A549 (cell line): Measurements from ENCODE around the gene ABHD11. TPM values are rescaled to one million over a fixed set of nuclear protein-coding genes. Genes with fewer than 3 reads are reported as not detected.
A peak's percentile ranks its signal among the peaks of the same experiment; 100 is the strongest.

ENCODE experiments used
- BHLHE40 ChIP-seq: IDR thresholded peaks from 2 replicates; pipeline ENCODE4 v1.6.1; 2012; ENCODE audit warnings: low read depth, low read length, inconsistent platforms
- CBX8 ChIP-seq: fragments of 200-600 bp; sonication (generic); IDR thresholded peaks from 2 replicates; pipeline ENCODE4 v1.6.1; 2016
- CHD2 ChIP-seq: fragments of 150-350 bp; IDR thresholded peaks from 2 replicates; pipeline ENCODE4 v1.6.1; 2014; ENCODE audit warnings: low read length; ENCODE audit not compliant: partially characterized antibody
- CHD4 ChIP-seq: fragments of 200-600 bp; sonication (generic); IDR thresholded peaks from 2 replicates; pipeline ENCODE4 v1.6.1; 2016; ENCODE audit warnings: antibody characterized with exemption, mild to moderate bottlenecking, borderline replicate concordance
- FOSL2 ChIP-seq, 2 experiments: fragments of 450-650 bp in 1 of 2; fragments of >200 bp in 1 of 2; sonication (Bioruptor Twin) in 1 of 2; formaldehyde crosslinking; IDR thresholded peaks; 2 replicates each; pipeline versions ENCODE4 v1.5.0 to v1.6.1; 2016 to 2020; ENCODE audit warnings: mild to moderate bottlenecking in 1 of 2, moderate library complexity in 1 of 2
- FOXS1 ChIP-seq: fragments of 250-450 bp; sonication (Bioruptor Pico); IDR thresholded peaks from 2 replicates; pipeline ENCODE4 v1.5.0; 2020; ENCODE audit warnings: mild to moderate bottlenecking, moderate library complexity
- GATA3 ChIP-seq: IDR thresholded peaks from 2 replicates; pipeline ENCODE4 v1.6.1; 2012; ENCODE audit warnings: borderline replicate concordance
- HEYL ChIP-seq: fragments of 250-450 bp; sonication (Bioruptor Pico); IDR thresholded peaks from 2 replicates; pipeline ENCODE4 v1.8.0; 2021; ENCODE audit warnings: mild to moderate bottlenecking, moderate library complexity
- HOXA7 ChIP-seq: fragments of 250-450 bp; sonication (Bioruptor Pico); IDR thresholded peaks from 2 replicates; pipeline ENCODE4 v1.5.0; 2020; ENCODE audit warnings: mild to moderate bottlenecking, moderate library complexity
- HOXB13 ChIP-seq: fragments of 250-450 bp; sonication (Bioruptor Pico); IDR thresholded peaks from 2 replicates; pipeline ENCODE4 v1.5.0; 2020; ENCODE audit warnings: low read depth, mild to moderate bottlenecking, moderate library complexity
- JUN ChIP-seq, 2 experiments: fragments of >200 bp; sonication (Bioruptor Twin); formaldehyde crosslinking; IDR thresholded peaks; 2 replicates in 1 of 2; 3 replicates in 1 of 2; pipeline ENCODE4 v1.6.1; 2016 to 2017
- JUNB ChIP-seq: fragments of >200 bp; sonication (Bioruptor Twin); formaldehyde crosslinking; IDR thresholded peaks from 2 replicates; pipeline ENCODE4 v1.6.1; 2016
- KDM1A ChIP-seq: fragments of 200-600 bp; sonication (generic); IDR thresholded peaks from 2 replicates; pipeline ENCODE4 v1.6.1; 2016; ENCODE audit warnings: low read depth, mild to moderate bottlenecking
- MYC ChIP-seq: IDR thresholded peaks from 2 replicates; pipeline ENCODE4 v1.6.1; 2012; ENCODE audit warnings: mild to moderate bottlenecking, inconsistent platforms, low read length, improper control_type of control experiment, borderline replicate concordance
- NFE2L2 ChIP-seq: fragments of 150-350 bp; conservative IDR thresholded peaks from 2 replicates; pipeline ENCODE4 v1.6.1; 2014; ENCODE audit warnings: low read length
- NPAS2 ChIP-seq: fragments of 250-450 bp; sonication (Bioruptor Pico); IDR thresholded peaks from 2 replicates; pipeline ENCODE4 v1.8.0; 2022; ENCODE audit warnings: mild to moderate bottlenecking, moderate library complexity, borderline replicate concordance
- NR3C1 ChIP-seq: fragments of >200 bp; sonication (Bioruptor Twin); formaldehyde crosslinking; IDR thresholded peaks from 3 replicates; pipeline ENCODE4 v1.6.1; 2017
- PHF8 ChIP-seq: fragments of 200-600 bp; sonication (generic); IDR thresholded peaks from 2 replicates; pipeline ENCODE4 v1.6.1; 2016; ENCODE audit warnings: low read depth, mild to moderate bottlenecking, antibody characterized with exemption, moderate library complexity, borderline replicate concordance
- POLR2A ChIP-seq: IDR thresholded peaks from 2 replicates; pipeline ENCODE4 v1.6.1; 2012; ENCODE audit warnings: mild to moderate bottlenecking, low read length
- POLR2AphosphoS2 ChIP-seq: conservative IDR thresholded peaks from 2 replicates; pipeline ENCODE4 v1.6.1; 2012; ENCODE audit warnings: low read length, improper control_type of control experiment, inconsistent platforms
- RAD21 ChIP-seq, 2 experiments: fragments of >200 bp in 1 of 2; sonication (Bioruptor Twin) in 1 of 2; formaldehyde crosslinking in 1 of 2; IDR thresholded peaks in 1 of 2; conservative IDR thresholded peaks in 1 of 2; 2 replicates in 1 of 2; 3 replicates in 1 of 2; pipeline ENCODE4 v1.6.1; 2012 to 2018; ENCODE audit warnings: inconsistent platforms in 1 of 2
- RARB ChIP-seq: fragments of 250-450 bp; sonication (Bioruptor Pico); IDR thresholded peaks from 2 replicates; pipeline ENCODE4 v1.8.0; 2021; ENCODE audit warnings: mild to moderate bottlenecking, moderate library complexity
- RNF2 ChIP-seq: fragments of 200-600 bp; sonication (generic); IDR thresholded peaks from 2 replicates; pipeline ENCODE4 v1.6.1; 2016; ENCODE audit warnings: low read depth, mild to moderate bottlenecking, antibody characterized with exemption, moderate library complexity, borderline replicate concordance
- SMC3 ChIP-seq: fragments of >200 bp; sonication (Bioruptor Twin); formaldehyde crosslinking; IDR thresholded peaks from 3 replicates; pipeline ENCODE4 v1.6.1; 2018; ENCODE audit warnings: inconsistent platforms
- SREBF2 ChIP-seq: fragments of 450-650 bp; IDR thresholded peaks from 2 replicates; pipeline ENCODE4 v1.6.1; 2014; ENCODE audit warnings: mild to moderate bottlenecking, moderate library complexity
- TFCP2L1 ChIP-seq: fragments of 250-450 bp; sonication (Bioruptor Pico); IDR thresholded peaks from 2 replicates; pipeline ENCODE4 v1.5.0; 2021; ENCODE audit warnings: mild to moderate bottlenecking
- ZFP36 ChIP-seq: fragments of 450-650 bp; IDR thresholded peaks from 2 replicates; pipeline ENCODE4 v1.6.1; 2014; ENCODE audit warnings: borderline replicate concordance; ENCODE audit not compliant: partially characterized antibody
- polyA plus RNA-seq, 4 experiments: library from polyadenylated mRNA; depleted of rRNA in 3 of 4; stranded (reverse); fragments of >200 nt; fragmentation: RNase III in 1 of 4; extraction: RNeasy Plus Mini Kit Qiagen cat#74134 plus additional on column Dnase treatment in 1 of 4; gene quantifications; 2 replicates in 3 of 4; 3 replicates in 1 of 4; pipeline ENCODE4 v1.2.3, GENCODE V29; 2011 to 2017
- TF ChIP-seq, protein P1 (sequence below): IDR thresholded peaks from 2 replicates; pipeline ENCODE4 v1.6.1; 2012
- TF ChIP-seq, protein P2 (sequence below): fragments of 450-650 bp; IDR thresholded peaks from 2 replicates; pipeline ENCODE4 v1.6.1; 2014; ENCODE audit warnings: antibody characterized with exemption
- TF ChIP-seq, protein P3 (sequence below): fragments of 250-450 bp; sonication (Bioruptor Pico); IDR thresholded peaks from 2 replicates; pipeline ENCODE4 v1.5.0; 2021; ENCODE audit warnings: mild to moderate bottlenecking, moderate library complexity, borderline replicate concordance
- TF ChIP-seq, protein P4 (sequence below): fragments of >200 bp; sonication (Bioruptor Twin); formaldehyde crosslinking; IDR thresholded peaks from 2 replicates; pipeline ENCODE4 v1.6.1; 2016
- TF ChIP-seq, protein P5 (sequence below): fragments of >200 bp; sonication (Bioruptor Twin); formaldehyde crosslinking; IDR thresholded peaks from 3 replicates; pipeline ENCODE4 v1.6.1; 2016
- TF ChIP-seq, protein P6 (sequence below): fragments of >200 bp; sonication (Bioruptor Twin); formaldehyde crosslinking; IDR thresholded peaks from 3 replicates; pipeline ENCODE4 v1.5.1; 2016
- TF ChIP-seq, protein P7 (sequence below): fragments of 200-600 bp; sonication (generic); IDR thresholded peaks from 2 replicates; pipeline ENCODE4 v1.6.1; 2016; ENCODE audit warnings: antibody characterized with exemption, mild to moderate bottlenecking, moderate library complexity

The ABHD11 gene
- polyA plus RNA-seq, 2 of the 4 experiments (the other 2 are of a cell fraction) = 8.1 to 15.1 TPM

DNA sequence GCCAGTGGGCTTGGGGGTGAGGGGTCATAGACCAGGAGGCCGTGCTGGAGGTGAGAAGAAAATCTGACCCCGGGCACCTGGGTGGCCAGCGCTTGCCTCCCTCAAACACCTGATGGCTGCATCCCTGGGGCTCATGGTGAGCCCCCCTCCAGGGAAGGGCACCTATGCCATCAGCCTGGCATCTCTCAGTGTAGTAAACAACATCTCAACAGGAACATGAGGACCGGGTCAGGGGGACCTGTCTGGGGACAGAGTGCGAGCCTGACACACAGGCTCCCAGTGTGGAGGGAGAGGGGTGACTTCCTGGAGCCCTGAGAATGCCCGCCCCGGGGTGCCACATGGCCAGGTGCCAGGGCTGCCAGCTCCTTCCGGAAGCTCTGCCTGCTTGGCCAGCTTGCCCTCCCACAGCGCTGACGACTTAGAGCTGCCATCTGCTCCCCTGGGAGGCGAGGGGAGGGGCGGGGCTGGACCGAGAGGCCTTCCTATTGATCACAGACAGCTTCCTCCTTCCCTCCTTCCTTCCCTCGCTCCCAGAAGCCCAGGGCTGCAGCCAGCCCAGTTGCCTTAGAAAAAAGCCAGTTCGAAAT is 31.5 kb downstream of the ABHD11 start (continued):
- TF ChIP-seq, protein P1, sequence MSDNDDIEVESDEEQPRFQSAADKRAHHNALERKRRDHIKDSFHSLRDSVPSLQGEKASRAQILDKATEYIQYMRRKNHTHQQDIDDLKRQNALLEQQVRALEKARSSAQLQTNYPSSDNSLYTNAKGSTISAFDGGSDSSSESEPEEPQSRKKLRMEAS = peak; percentile 94
- TF ChIP-seq PHF8 (no peak), GATA3 (peak; percentile 84), CHD2 (no peak), RNF2 (no peak), ZFP36 (no peak), JUN (IDR thresholded peaks at IDR 0.05) (peak; percentile 83 to 85; a peak in 4 of 5 replicates), JUNB (peak; percentile 66), HOXA7 (0 out of 2 replicates have a peak, but pooled peaks have one; percentile 9), RAD21 (conservative IDR thresholded peaks at IDR 0.05 in 1 of 2, IDR thresholded peaks at IDR 0.05 in 1 of 2) (no peak; a peak in 2 of 5 replicates), SMC3 (peak; percentile 39; the same call in 2 of the 3 replicates), HOXB13 (peak; percentile 65), HEYL (CRISPR knock-in tag) (no peak), SREBF2 (no peak), BHLHE40 (no peak), KDM1A (no peak), FOXS1 (CRISPR knock-in tag) (no peak), POLR2AphosphoS2 (no peak), MYC (peak; percentile 81), NR3C1 (no peak), POLR2A (no peak), CBX8 (no peak), NFE2L2 (no peak), RARB (CRISPR knock-in tag) (no peak), NPAS2 (CRISPR knock-in tag) (no peak), FOSL2 (IDR thresholded peaks at IDR 0.05) (peak; percentile 25; the same call in 1 of the 2 replicates), FOSL2 (CRISPR knock-in tag; IDR thresholded peaks at IDR 0.05) (peak; percentile 47; the same call in 1 of the 2 replicates), TFCP2L1 (CRISPR knock-in tag) (peak; percentile 47; the same call in 1 of the 2 replicates), CHD4 (no peak)
- TF ChIP-seq, protein P2, sequence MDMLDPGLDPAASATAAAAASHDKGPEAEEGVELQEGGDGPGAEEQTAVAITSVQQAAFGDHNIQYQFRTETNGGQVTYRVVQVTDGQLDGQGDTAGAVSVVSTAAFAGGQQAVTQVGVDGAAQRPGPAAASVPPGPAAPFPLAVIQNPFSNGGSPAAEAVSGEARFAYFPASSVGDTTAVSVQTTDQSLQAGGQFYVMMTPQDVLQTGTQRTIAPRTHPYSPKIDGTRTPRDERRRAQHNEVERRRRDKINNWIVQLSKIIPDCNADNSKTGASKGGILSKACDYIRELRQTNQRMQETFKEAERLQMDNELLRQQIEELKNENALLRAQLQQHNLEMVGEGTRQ = peak; percentile 81
- TF ChIP-seq, protein P3, sequence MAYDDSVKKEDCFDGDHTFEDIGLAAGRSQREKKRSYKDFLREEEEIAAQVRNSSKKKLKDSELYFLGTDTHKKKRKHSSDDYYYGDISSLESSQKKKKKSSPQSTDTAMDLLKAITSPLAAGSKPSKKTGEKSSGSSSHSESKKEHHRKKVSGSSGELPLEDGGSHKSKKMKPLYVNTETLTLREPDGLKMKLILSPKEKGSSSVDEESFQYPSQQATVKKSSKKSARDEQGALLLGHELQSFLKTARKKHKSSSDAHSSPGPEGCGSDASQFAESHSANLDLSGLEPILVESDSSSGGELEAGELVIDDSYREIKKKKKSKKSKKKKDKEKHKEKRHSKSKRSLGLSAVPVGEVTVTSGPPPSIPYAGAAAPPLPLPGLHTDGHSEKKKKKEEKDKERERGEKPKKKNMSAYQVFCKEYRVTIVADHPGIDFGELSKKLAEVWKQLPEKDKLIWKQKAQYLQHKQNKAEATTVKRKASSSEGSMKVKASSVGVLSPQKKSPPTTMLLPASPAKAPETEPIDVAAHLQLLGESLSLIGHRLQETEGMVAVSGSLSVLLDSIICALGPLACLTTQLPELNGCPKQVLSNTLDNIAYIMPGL (CRISPR knock-in tag) = no peak
- TF ChIP-seq, protein P4, sequence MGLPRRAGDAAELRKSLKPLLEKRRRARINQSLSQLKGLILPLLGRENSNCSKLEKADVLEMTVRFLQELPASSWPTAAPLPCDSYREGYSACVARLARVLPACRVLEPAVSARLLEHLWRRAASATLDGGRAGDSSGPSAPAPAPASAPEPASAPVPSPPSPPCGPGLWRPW = no peak
- TF ChIP-seq, protein P5, sequence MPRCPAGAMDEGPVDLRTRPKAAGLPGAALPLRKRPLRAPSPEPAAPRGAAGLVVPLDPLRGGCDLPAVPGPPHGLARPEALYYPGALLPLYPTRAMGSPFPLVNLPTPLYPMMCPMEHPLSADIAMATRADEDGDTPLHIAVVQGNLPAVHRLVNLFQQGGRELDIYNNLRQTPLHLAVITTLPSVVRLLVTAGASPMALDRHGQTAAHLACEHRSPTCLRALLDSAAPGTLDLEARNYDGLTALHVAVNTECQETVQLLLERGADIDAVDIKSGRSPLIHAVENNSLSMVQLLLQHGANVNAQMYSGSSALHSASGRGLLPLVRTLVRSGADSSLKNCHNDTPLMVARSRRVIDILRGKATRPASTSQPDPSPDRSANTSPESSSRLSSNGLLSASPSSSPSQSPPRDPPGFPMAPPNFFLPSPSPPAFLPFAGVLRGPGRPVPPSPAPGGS = peak; percentile 45; the same call in 1 of the 3 replicates
- TF ChIP-seq, protein P6, sequence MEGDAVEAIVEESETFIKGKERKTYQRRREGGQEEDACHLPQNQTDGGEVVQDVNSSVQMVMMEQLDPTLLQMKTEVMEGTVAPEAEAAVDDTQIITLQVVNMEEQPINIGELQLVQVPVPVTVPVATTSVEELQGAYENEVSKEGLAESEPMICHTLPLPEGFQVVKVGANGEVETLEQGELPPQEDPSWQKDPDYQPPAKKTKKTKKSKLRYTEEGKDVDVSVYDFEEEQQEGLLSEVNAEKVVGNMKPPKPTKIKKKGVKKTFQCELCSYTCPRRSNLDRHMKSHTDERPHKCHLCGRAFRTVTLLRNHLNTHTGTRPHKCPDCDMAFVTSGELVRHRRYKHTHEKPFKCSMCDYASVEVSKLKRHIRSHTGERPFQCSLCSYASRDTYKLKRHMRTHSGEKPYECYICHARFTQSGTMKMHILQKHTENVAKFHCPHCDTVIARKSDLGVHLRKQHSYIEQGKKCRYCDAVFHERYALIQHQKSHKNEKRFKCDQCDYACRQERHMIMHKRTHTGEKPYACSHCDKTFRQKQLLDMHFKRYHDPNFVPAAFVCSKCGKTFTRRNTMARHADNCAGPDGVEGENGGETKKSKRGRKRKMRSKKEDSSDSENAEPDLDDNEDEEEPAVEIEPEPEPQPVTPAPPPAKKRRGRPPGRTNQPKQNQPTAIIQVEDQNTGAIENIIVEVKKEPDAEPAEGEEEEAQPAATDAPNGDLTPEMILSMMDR = no peak
- TF ChIP-seq, protein P7, sequence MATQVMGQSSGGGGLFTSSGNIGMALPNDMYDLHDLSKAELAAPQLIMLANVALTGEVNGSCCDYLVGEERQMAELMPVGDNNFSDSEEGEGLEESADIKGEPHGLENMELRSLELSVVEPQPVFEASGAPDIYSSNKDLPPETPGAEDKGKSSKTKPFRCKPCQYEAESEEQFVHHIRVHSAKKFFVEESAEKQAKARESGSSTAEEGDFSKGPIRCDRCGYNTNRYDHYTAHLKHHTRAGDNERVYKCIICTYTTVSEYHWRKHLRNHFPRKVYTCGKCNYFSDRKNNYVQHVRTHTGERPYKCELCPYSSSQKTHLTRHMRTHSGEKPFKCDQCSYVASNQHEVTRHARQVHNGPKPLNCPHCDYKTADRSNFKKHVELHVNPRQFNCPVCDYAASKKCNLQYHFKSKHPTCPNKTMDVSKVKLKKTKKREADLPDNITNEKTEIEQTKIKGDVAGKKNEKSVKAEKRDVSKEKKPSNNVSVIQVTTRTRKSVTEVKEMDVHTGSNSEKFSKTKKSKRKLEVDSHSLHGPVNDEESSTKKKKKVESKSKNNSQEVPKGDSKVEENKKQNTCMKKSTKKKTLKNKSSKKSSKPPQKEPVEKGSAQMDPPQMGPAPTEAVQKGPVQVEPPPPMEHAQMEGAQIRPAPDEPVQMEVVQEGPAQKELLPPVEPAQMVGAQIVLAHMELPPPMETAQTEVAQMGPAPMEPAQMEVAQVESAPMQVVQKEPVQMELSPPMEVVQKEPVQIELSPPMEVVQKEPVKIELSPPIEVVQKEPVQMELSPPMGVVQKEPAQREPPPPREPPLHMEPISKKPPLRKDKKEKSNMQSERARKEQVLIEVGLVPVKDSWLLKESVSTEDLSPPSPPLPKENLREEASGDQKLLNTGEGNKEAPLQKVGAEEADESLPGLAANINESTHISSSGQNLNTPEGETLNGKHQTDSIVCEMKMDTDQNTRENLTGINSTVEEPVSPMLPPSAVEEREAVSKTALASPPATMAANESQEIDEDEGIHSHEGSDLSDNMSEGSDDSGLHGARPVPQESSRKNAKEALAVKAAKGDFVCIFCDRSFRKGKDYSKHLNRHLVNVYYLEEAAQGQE = no peak
